ENCODE measurements around the gene AKIRIN1. TPM values are rescaled to one million over a fixed set of nuclear protein-coding genes. Genes with fewer than 3 reads are reported as not detected.

The AKIRIN1 gene
- total RNA-seq, 2 experiments from 2014 or later = 57.8 to 59.4 TPM

- POLR2A ChIA-PET = no interaction called here
- peaks cover 55% of the 10 kb centered on the region for H3K36me3 Mint-ChIP-seq (ENCODE audit: low read depth)
These were observed 3.1 kb downstream of the AKIRIN1 start for GRCh38 chr1:38994196-38994595.

GRCh38 chr1:38997034-38997900 is 6.2 kb downstream of the AKIRIN1 start:
- DNase-seq = no peak
- Mint-ChIP-seq H3K36me3 (ENCODE audit: low read depth) (peaks cover 70% of the 10 kb centered on the region), H3K4me1 (ENCODE audit: low read depth) (peaks cover 61% of the 10 kb centered on the region), H3K4me3 (no peak overlapping the region), H3K27me3 (no peaks in the 10 kb centered on the region), H3K9me3 (no peaks in the 10 kb centered on the region), H3K27ac (peak overlapping the region; percentile 81)
- POLR2A ChIA-PET = no interaction called here
- intact Hi-C loops (cut with micrococcal nuclease) = no loop called here
- TF ChIP-seq CTCF (IDR thresholded peaks at IDR 0.05) = no peak
- CTCF ChIA-PET = interaction anchor here (0.8 kb wide), 1 partner anchor 84 kb away, joined by 3 read pairs; no protein-coding TSS in a partner anchor
- peak; percentile 37 for ATAC-seq

More at GRCh38 chr1:38994196-38994595, 3.1 kb downstream of the AKIRIN1 start:
- CTCF ChIA-PET = no interaction called here
- intact Hi-C loops (cut with micrococcal nuclease) = no loop called here
- Mint-ChIP-seq H3K4me3 (peak overlapping the region; percentile 15), H3K4me1 (ENCODE audit: low read depth) (peaks cover 61% of the 10 kb centered on the region), H3K27me3 (no peaks in the 10 kb centered on the region), H3K9me3 (no peaks in the 10 kb centered on the region), H3K27ac (peak overlapping the region; percentile 46)
- DNase-seq = no peak
- ATAC-seq = no peak
- TF ChIP-seq CTCF (IDR thresholded peaks at IDR 0.05) = no peak

DNA sequence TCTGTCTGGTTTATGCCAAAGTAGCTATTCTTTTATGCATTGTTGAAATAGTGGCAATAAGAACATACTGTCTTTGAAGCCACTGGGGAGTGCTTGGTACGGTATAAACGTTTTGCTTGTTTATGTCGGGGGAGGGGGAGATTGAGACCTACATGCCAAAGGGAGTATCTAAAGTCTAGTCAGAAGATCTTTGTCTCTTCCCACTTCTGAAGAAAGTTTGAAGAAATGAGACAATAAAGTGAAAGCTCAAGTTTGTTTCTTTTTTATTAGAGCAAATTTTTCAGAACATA is 6.8 kb downstream of the AKIRIN1 start:
- ChIA-PET POLR2A (no interaction called here), CTCF (interaction anchor here (0.8 kb wide), 1 partner anchor 84 kb away, joined by 3 read pairs; no protein-coding TSS in a partner anchor)
- intact Hi-C loops (cut with micrococcal nuclease) = no loop called here
- H3K36me3 Mint-ChIP-seq (ENCODE audit: low read depth) = peaks cover 67% of the 10 kb centered on the region
- H3K27me3 Mint-ChIP-seq = no peaks in the 10 kb centered on the region
- TF ChIP-seq CTCF (IDR thresholded peaks at IDR 0.05) = no peak
- no peak overlapping the region for H3K4me3 Mint-ChIP-seq
- H3K27ac Mint-ChIP-seq = peak overlapping the region; percentile 40
- ATAC-seq (no peak), DNase-seq (no peak)
- no peaks in the 10 kb centered on the region for H3K9me3 Mint-ChIP-seq
- H3K4me1 Mint-ChIP-seq (ENCODE audit: low read depth) = peaks cover 61% of the 10 kb centered on the region

- ChIA-PET CTCF (interaction anchor here (0.6 to 2.2 kb wide), 3 partner anchors 10 to 22 kb away, joined by 3 to 8 read pairs (median 6); no protein-coding TSS in a partner anchor), POLR2A (interaction anchor here (1.0 to 2.9 kb wide), 2 partner anchors 19 to 24 kb away, joined by 4 to 9 read pairs; partner anchors contain the start of gene NDUFS5)
- no peak for DNase-seq
- peak; percentile 47 for ATAC-seq
- peaks cover 62% of the 10 kb centered on the region for H3K36me3 Mint-ChIP-seq (ENCODE audit: low read depth)
- TF ChIP-seq CTCF (IDR thresholded peaks at IDR 0.05) = no peak
- H3K4me1 Mint-ChIP-seq (ENCODE audit: low read depth) = peaks cover 53% of the 10 kb centered on the region
- no peaks in the 10 kb centered on the region for H3K27me3 Mint-ChIP-seq
- peak overlapping the region; percentile 75 for H3K27ac Mint-ChIP-seq
- H3K9me3 Mint-ChIP-seq = no peaks in the 10 kb centered on the region
- no peak overlapping the region for H3K4me3 Mint-ChIP-seq
- intact Hi-C loops (cut with micrococcal nuclease) = no loop called here
These were observed 10.7 kb downstream of the AKIRIN1 start for GRCh38 chr1:39001516-39002421.

Measured in activated CD8-positive, alpha-beta T cell treated with anti-CD3 and anti-CD28 coated beads for 36 hours (primary cell).